Lower leg skin (tissue), 4 donors: ENCODE results near the gene SFPQ. TPM values are rescaled to one million over a fixed set of nuclear protein-coding genes. Genes with fewer than 3 reads are reported as not detected.

Experiments
- DNase-seq, 2 donors: peaks; one replicate each; pipeline ENCODE4 v3.0.0-alpha.2; 2019; ENCODE audit warnings: low spot score in 2 of 2
- H3K4me3 ChIP-seq: fragments of 200-600 bp; sonication (generic); 2 replicates; pipeline ENCODE4 v1.5.1; 2017; ENCODE audit warnings: mild to moderate bottlenecking, low read depth; ENCODE audit not compliant: poor library complexity, severe bottlenecking
- POLR2A ChIP-seq, 2 donors: fragments of 450-650 bp; IDR thresholded peaks; one replicate each; pipeline ENCODE4 v1.6.1; 2016 to 2017; ENCODE audit warnings: antibody characterized with exemption in 2 of 2, mild to moderate bottlenecking in 1 of 2, moderate library complexity in 1 of 2
- WGBS, 2 donors: methylation state at CpG; one replicate each; pipeline ENCODE4 v1.1.5; 2018; 5-methylcytosine and 5-hydroxymethylcytosine counted together
- intact Hi-C: fragments of 100-400 bp; cut with DNase I; formaldehyde crosslinking; loops from one replicate; pipeline ENCODE4 v1.15.0; 2023; ENCODE audit warnings: low total_unique reads
- total RNA-seq, 4 donors: library from RNA; depleted of rRNA; stranded (reverse); fragments of >200 nt; gene quantifications; one replicate each; pipeline ENCODE4 v1.1.0, GENCODE V29; 2016
- TF ChIP-seq, protein P1 (sequence below), 3 donors: fragments of 450-650 bp; IDR thresholded peaks; one replicate each; pipeline ENCODE4 v1.5.1; 2016; ENCODE audit warnings: antibody characterized with exemption in 3 of 3, mild to moderate bottlenecking in 3 of 3, moderate library complexity in 2 of 3

SFPQ gene
- total RNA-seq, 4 donors from 2014 or later, result 119 to 247 (median 174) TPM

- TF ChIP-seq, protein P1, sequence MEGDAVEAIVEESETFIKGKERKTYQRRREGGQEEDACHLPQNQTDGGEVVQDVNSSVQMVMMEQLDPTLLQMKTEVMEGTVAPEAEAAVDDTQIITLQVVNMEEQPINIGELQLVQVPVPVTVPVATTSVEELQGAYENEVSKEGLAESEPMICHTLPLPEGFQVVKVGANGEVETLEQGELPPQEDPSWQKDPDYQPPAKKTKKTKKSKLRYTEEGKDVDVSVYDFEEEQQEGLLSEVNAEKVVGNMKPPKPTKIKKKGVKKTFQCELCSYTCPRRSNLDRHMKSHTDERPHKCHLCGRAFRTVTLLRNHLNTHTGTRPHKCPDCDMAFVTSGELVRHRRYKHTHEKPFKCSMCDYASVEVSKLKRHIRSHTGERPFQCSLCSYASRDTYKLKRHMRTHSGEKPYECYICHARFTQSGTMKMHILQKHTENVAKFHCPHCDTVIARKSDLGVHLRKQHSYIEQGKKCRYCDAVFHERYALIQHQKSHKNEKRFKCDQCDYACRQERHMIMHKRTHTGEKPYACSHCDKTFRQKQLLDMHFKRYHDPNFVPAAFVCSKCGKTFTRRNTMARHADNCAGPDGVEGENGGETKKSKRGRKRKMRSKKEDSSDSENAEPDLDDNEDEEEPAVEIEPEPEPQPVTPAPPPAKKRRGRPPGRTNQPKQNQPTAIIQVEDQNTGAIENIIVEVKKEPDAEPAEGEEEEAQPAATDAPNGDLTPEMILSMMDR (IDR thresholded peaks at IDR 0.05), result no peak
- no peak for TF ChIP-seq POLR2A (IDR thresholded peaks at IDR 0.05)
- WGBS, 2 donors, result 55% methylated on average over 6 of the region's 6 CpGs
- DNase-seq, result no peak
- intact Hi-C loops, result no loop called here
- H3K4me3 ChIP-seq, result no peak overlapping the region
Observed at GRCh38 chr1:35222322-35223083, 29.6 kb upstream of the SFPQ start.

DNA sequence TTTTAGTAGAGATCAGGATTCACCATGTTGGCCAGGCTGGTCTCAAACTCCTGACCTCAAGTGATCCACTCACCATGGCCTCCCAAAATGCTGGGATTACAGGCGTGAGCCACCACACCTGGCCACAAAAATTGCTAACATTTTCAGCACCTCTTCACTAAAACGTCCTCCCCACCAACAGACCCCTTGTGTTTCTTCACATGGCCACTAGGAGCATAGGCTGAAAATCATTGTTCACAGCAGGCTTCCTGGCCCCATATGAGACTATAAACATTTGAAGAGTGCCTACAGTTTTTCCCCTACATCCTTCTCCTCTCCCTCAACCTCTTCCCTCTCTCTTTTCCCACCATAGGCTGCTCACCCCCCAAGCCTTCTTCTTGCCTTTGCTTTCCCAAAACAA, 28.0 kb upstream of the SFPQ start:
- TF ChIP-seq, protein P1 (IDR thresholded peaks at IDR 0.05), result no peak
- no peak for TF ChIP-seq POLR2A (IDR thresholded peaks at IDR 0.05)
- WGBS, 2 donors, result 54 to 70% methylated on average over 2 of the region's 2 CpGs
- no peak for DNase-seq
- intact Hi-C loops, result no loop called here
- H3K4me3 ChIP-seq, result no peak overlapping the region

DNA sequence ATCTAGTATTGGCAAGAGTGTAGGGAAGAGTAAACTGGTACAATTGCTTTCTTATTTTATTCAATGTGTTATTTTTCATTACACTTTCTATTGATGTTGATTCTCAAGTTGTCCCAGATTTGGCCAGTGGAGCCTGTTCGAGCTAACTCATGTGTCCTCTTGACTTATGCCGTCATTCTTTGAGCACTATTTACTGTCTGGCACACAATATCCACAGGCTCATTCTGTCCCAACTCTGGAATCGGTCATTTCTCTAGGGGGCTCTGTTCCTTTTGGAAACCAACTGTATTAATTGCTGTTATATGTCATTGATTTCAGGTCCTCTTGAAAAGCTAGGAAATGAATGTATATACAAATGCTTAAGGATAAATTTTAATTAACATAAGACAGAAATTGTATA, 22.4 kb upstream of the SFPQ start:
- TF ChIP-seq, protein P1 (IDR thresholded peaks at IDR 0.05), result no peak
- no peak for TF ChIP-seq POLR2A (IDR thresholded peaks at IDR 0.05)
- H3K4me3 ChIP-seq, result no peak overlapping the region
- intact Hi-C loops, result no loop called here
- DNase-seq, result no peak
- WGBS, 2 donors, result 41 to 62% methylated on average over 3 of the region's 3 CpGs

DNA sequence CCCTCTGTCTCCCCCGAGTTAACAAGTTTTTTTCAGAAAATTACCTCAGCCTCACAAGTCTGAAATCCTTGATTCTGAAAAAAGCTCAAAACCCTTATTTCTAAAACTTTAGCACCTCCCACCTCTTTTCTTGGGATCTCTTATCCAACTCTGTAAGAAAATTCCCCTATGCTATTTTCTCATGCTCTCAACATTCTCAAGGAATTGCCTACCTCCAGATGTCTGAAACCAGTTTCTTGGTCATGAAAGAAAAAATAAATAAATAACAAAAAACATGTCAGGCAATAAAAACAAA, 18.1 kb upstream of the SFPQ start:
- whole genome bisulfite sequencing, 2 donors, result 59 to 62% methylated on average over 1 of the region's 1 CpG
- H3K4me3 ChIP-seq, result no peak overlapping the region
- intact Hi-C loops, result no loop called here
- TF ChIP-seq, protein P1 (IDR thresholded peaks at IDR 0.05), result no peak
- TF ChIP-seq POLR2A (IDR thresholded peaks at IDR 0.05), result no peak
- no peak for DNase-seq

- DNase-seq, result no peak
- TF ChIP-seq POLR2A (IDR thresholded peaks at IDR 0.05), result no peak
- TF ChIP-seq, protein P1 (IDR thresholded peaks at IDR 0.05), result no peak
- no peak overlapping the region for H3K4me3 ChIP-seq
- 65 to 71% methylated on average over 16 of the region's 16 CpGs for WGBS, 2 donors
- intact Hi-C loops, result no loop called here
Observed at GRCh38 chr1:35210321-35211119, 17.6 kb upstream of the SFPQ start.
